ENCODE data around the gene MCF2.
A peak's percentile ranks its signal among the peaks of the same experiment; 100 is the strongest.

MCF2 gene

DNA sequence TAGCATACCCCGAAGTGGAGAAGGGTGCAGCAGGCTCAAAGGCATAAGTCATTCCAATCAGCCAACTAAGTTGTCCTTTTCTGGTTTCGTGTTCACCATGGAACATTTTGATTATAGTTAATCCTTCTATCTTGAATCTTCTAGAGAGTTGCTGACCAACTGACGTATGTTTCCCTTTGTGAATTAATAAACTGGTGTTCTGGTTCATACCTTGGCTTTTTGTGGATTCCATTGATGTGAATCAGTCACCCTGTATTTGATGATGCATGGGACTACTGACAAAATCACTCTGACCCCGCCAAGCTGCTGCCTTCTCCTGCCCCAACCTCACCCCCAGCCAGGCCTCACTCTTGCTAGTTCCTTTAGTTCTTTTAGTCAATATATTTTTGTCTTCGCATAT lies 144.7 kb downstream of the MCF2 start:
- DNase-seq (ENCODE audit: low read depth): no peak
- TF ChIP-seq, protein P1, sequence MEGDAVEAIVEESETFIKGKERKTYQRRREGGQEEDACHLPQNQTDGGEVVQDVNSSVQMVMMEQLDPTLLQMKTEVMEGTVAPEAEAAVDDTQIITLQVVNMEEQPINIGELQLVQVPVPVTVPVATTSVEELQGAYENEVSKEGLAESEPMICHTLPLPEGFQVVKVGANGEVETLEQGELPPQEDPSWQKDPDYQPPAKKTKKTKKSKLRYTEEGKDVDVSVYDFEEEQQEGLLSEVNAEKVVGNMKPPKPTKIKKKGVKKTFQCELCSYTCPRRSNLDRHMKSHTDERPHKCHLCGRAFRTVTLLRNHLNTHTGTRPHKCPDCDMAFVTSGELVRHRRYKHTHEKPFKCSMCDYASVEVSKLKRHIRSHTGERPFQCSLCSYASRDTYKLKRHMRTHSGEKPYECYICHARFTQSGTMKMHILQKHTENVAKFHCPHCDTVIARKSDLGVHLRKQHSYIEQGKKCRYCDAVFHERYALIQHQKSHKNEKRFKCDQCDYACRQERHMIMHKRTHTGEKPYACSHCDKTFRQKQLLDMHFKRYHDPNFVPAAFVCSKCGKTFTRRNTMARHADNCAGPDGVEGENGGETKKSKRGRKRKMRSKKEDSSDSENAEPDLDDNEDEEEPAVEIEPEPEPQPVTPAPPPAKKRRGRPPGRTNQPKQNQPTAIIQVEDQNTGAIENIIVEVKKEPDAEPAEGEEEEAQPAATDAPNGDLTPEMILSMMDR (IDR thresholded peaks at IDR 0.05; ENCODE audit: low read depth, low read length, missing control alignments): no peak
- no peak overlapping the region for H3K4me3 ChIP-seq (ENCODE audit: low read depth, low read length)

DNA sequence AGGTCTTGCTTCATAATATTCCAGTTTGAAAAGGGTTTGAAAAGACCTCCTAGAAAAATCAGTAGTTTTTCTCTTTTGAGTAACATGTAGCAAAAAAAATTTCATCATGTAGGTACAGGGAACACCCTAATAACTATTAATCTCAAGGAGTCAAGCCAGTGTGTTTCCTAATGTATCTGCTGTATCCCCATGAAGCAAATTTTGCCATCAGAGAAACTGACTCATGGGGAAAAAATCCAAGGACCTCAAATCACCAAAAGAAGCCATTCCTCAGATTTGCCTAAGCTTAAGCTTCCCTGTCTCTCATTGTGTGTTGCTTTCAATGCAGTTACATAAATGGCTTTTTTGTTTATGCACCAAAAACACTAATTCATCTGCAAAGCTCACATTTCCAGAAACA lies 147.7 kb downstream of the MCF2 start:
- DNase-seq (ENCODE audit: low read depth): no peak
- H3K4me3 ChIP-seq (ENCODE audit: low read depth, low read length): no peak overlapping the region
- TF ChIP-seq, protein P1 (IDR thresholded peaks at IDR 0.05; ENCODE audit: low read depth, low read length, missing control alignments): no peak

GRCh38 chrX:139559383-139560042 lies 148.5 kb downstream of the MCF2 start:
- DNase-seq (ENCODE audit: low read depth): peak; percentile 37
- TF ChIP-seq, protein P1 (IDR thresholded peaks at IDR 0.05; ENCODE audit: low read depth, low read length, missing control alignments): peak; percentile 53
- no peak overlapping the region for H3K4me3 ChIP-seq (ENCODE audit: low read depth, low read length)

- DNase-seq (ENCODE audit: low read depth): no peak
- TF ChIP-seq, protein P1 (IDR thresholded peaks at IDR 0.05; ENCODE audit: low read depth, low read length, missing control alignments): no peak
- H3K4me3 ChIP-seq (ENCODE audit: low read depth, low read length): no peak overlapping the region
Measured at GRCh38 chrX:139554991-139555675, 152.8 kb downstream of the MCF2 start.

- DNase-seq (ENCODE audit: low read depth): peak; percentile 5
- no peak overlapping the region for H3K4me3 ChIP-seq (ENCODE audit: low read depth, low read length)
Measured at GRCh38 chrX:139554376-139554775, 153.6 kb downstream of the MCF2 start.

DNA sequence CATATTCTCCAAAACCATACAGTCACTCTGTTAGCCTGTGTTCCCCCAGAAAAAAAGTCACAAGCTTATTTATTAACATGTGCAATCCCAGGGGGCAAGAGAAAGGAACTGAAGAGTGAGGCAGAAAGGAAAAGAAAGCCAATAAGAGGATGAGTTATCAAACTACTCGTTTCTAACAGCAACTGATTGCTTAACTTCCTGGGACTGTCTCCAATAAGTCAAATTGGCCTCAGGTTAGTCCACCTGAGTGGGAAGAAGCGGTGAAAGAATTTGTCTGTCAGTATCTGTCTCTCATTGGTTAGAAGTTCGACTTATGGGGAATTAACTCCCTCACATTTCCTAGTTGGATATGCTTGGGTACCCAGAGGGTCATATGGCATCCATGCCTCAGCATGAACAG lies 163.4 kb downstream of the MCF2 start:
- DNase-seq (ENCODE audit: low read depth): no peak
- H3K4me3 ChIP-seq (ENCODE audit: low read depth, low read length): no peak overlapping the region
- TF ChIP-seq, protein P1 (IDR thresholded peaks at IDR 0.05; ENCODE audit: low read depth, low read length, missing control alignments): no peak

More at GRCh38 chrX:139554376-139554775, 153.6 kb downstream of the MCF2 start:
- TF ChIP-seq, protein P1 (IDR thresholded peaks at IDR 0.05; ENCODE audit: low read depth, low read length, missing control alignments): no peak

Data from GM12864 (cell line).